Germinal center (tissue), 1 donor: ENCODE results near the gene TLK1.

Experiments
- DNase-seq: peaks from one replicate; pipeline ENCODE4 v3.0.0; 2012; ENCODE audit warnings: mixed read lengths, low spot score

TLK1 gene

GRCh38 chr2:170997893-170998597 is 162.6 kb downstream of the TLK1 start:
- no peak for DNase-seq

DNA sequence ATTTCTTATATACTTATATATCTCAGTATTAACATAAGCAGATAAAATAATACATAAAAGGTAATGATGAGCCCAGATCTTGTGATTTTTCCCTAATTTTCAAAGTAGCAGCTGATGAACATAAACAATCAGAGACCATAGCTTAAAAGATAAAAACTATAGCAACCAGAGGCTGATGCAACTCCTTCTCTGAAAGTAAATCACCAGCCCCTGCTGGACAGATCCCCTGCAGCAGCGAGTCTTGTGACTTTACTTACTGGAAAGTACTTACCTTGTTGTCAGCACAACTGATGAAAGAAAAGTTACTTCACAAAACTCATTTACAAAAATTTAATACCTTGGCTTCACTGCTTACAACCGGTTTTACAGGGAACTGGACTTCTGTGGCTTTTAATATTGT is 164.4 kb downstream of the TLK1 start:
- no peak for DNase-seq

- DNase-seq: no peak
Measured at GRCh38 chr2:170991398-170992182, 169.1 kb downstream of the TLK1 start.

DNA sequence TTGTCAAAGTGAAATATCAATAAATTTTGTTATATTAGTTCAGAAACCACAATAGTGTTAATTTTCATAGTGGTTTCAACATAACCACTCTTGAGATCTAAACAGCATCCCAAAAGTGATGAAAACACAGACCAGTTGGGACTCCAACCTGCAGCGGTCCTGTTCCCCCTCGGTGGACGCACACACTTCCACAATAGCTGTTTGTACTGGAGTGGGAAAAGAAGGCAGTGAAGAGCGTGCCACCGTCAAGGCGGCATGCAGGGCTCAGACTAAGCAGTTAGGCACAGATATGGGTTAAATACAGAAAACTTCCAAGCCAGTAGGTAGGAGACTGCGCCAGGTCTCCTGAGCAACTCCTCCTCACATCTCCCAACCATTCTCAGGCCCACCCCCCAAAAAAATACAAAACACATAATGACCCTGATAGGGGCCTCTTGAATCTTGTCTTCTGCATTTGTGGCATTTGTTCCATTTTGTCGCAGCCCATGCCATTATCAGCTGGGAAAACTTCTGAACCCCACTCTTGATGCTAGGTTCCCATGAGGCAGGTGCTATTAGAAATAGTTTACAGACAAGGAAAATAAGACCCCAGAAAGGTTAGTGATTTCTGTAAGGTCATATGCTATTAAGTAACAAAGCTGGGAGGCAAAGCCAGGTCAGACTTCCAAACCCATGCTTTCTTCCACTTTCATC is 174.0 kb downstream of the TLK1 start:
- DNase-seq: no peak

DNA sequence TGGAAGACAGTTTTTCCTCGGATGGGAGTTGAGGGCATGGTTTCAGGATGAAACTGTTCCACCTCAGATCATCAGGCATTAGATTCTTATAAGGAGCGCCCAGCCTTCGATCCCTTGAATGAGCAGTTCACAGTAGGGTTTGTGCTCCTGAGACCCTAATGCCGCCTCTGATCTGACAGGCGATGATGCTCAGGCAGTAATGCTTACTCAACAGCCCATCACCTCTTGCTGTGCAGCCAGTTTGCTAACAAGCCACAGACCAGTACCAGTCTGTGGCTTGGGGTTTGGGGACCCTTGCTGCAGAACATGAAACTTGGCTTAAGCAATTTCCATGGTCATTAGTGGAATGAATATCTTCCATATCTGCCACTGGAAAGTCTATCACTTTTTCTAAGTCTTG is 175.3 kb downstream of the TLK1 start:
- no peak for DNase-seq

- DNase-seq: no peak
Measured at GRCh38 chr2:170984079-170984478, 176.6 kb downstream of the TLK1 start.

DNA sequence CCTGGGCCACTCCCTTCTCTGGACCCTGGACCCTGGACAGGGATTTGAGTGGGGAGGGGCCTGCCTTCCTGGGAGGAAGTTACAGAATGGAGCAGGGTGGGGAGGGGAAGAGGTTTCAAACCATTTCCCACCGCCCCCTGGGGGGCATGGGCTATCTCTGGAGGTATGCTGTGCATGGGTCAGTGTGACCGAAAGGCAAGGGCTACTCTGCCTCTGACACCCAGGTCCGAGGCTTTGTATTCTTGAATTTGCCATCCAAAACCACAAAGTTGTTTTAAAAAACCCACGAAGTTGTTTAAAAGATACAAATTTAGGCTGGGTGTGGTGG is 184.8 kb downstream of the TLK1 start:
- no peak for DNase-seq

- DNase-seq: no peak
Measured at GRCh38 chr2:170975127-170975942, 185.4 kb downstream of the TLK1 start.

GRCh38 chr2:170974304-170974993 is 186.2 kb downstream of the TLK1 start:
- DNase-seq: no peak

GRCh38 chr2:170973492-170974303 is 187.0 kb downstream of the TLK1 start:
- peak; percentile 94 for DNase-seq

- no peak for DNase-seq
Measured at GRCh38 chr2:170973225-170973491, 187.5 kb downstream of the TLK1 start.

DNA sequence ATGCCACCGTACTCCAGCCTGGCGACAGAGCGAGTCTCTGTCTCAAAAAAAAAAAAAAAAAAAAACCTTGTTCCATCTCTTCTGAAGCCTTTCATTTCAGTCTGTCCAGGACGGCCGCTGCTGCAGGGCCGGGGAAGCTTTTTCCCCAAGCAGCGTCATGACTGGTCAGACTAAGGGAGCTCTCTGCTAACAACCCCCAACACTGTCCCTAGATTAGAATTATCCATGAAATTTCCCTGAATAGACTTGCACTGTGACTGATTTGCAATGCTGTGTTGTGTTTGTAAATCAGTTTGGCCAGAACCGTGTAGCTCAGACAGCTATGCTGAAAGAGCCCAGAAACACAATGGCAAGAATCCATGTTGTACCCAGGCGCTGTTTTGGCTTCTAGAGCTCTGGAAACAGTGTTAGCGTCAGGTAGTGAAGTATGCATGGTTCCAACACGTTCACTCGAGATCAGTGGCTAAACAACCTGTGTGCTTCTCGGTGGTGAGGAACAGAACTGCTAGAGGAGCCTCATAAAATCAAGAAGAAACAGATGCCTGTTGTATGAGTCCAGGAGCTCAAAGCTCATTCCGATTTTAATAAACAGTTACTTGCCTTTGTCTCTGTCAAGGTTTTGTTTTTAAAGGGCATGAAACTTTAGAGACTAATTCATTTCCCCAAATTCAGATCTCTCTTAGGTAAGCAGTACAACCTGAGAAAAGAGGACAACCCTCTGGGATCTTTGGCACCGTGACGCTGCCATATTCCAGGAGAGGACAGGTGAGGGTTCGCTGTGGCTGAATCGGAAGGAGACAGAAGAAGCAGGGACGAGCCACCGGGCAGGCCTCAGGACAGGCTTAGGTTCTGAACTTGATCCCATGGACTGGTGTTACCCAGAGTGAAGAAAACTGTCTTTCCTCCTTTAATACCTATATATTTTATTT is 188.1 kb downstream of the TLK1 start:
- DNase-seq: no peak

- DNase-seq: no peak
Measured at GRCh38 chr2:170971071-170971470, 189.6 kb downstream of the TLK1 start.

- no peak for DNase-seq
Measured at GRCh38 chr2:170969872-170970496, 190.7 kb downstream of the TLK1 start.

- DNase-seq: no peak
Measured at GRCh38 chr2:170969030-170969429, 191.7 kb downstream of the TLK1 start.

DNA sequence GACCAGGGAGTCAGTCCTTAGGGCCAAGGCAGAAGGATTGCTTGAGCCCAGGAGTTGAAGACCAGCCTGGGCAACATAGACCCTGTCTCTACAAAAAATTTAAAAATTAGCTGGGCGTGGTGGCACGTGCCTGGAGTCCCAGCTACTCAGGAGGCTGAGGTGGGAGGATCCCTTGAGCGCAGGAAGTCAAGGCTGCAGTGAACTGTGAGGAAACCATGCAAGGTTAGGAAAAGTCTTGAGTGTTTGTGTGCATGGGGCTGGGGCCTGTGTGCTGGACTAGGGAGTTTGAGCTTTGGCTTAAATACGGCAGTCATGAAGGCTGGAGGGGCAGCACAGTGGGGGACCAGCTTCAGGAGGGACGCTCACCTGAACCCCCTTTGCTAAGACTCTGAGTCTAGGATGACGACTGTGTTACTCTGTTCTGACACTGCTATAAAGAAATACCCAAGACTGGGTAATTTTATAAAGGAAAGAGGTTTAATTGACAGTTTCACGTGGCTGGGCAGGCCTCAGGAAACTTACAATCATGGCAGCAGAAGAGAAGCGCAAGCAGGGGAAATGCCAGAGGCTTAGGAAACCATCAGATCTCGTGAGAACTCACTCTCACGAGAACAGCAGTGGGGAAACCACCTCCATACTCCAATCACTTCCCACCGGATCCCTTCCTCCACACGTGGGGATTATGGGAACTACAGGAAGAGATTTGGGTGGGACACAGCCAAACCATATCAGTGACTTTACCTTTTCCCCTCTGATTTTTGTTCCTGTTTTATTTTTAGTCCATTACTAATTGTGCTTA is 192.3 kb downstream of the TLK1 start:
- no peak for DNase-seq

GRCh38 chr2:170967553-170967952 is 193.1 kb downstream of the TLK1 start:
- no peak for DNase-seq

DNA sequence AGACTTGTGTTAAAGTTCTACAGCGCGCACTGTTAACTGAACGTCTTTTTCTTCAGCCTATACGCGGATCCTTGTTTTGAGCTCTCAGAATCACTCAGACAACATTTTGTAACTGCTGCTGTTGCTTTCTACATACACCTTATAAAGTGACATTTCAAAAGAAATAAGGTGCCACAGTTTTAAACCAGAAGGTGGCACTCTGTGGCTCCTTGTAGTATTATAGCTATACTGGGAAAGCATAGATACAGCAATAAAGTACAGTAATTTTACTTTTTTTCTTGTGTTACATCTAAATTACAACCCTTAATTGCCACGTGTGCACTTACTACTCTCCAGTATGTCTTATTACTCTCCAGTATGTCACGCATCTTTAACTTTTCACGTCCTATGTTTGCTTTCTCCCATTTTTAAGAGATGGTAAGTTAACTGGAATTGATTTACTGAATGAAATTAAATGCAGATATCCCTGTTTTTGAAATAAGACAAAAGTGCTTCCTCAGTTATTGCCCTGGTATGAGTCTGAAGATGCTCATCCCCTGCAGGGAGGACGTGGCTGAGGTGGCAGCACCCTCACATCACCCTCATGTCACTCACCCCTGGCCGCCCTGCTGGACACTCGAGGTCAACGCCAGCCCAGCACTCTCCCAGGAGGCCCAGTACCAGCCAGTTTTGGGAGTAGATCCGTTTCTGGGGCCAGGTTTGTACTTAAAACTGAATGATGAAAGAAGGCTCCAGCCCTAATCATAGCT is 193.9 kb downstream of the TLK1 start:
- DNase-seq: no peak
